Measurements from ENCODE around the gene HACL1.

Gene HACL1

DNA sequence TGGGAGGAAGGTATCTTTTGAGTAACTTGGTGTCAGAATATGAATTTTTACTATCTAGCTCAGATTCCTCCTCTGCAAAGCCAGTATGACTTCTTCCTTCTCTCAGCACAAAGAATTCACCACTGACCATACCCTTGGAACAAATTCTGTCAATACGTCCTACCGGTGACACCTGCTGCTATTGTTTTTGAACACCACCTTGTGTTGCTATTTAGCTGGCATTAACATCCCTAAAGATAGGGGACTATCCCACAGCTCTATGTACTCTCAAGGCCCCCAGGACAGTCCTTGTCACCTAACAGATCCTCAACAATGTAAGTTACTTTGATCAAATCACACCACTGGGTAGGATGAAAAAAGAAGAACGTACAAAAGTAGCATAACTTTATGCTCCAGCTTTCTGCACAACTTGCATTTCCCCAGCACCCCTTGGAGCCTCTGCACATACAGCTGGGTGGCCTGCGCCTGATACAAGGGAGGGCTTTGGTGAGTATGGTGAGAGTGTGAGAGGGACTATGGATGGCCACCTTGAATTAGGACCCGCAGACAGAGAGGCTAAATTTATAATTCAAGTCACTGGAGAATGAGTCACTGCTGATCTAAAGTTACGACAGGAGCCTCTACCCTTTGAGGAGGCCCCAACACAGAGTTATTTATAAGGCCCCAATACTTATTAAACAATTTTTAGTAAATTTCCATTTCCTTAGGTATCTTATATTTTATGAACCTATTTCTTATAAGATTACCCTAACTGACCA lies 77.5 kb downstream of the HACL1 start:
- no peak for DNase-seq (ENCODE audit: low read depth)

DNA sequence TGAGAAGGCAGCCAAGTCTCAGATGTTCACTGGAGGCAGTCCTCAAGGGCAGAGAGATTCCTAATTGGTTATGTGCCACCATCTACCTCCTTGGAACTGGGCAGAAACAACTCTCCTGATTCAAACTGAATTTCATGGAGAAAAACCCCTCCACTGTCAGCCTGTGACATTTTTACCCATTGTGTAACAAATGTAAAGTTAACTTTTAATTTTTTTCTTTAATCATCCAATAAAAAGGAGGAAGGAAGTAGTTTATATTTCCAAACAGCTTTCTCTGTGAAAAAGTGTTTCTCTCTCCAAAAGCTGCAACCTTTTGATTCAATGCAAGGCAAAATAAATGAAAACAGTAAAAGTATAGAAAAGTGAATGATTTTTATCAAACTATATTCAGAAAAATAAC lies 79.4 kb downstream of the HACL1 start:
- DNase-seq (ENCODE audit: low read depth), result no peak

DNA sequence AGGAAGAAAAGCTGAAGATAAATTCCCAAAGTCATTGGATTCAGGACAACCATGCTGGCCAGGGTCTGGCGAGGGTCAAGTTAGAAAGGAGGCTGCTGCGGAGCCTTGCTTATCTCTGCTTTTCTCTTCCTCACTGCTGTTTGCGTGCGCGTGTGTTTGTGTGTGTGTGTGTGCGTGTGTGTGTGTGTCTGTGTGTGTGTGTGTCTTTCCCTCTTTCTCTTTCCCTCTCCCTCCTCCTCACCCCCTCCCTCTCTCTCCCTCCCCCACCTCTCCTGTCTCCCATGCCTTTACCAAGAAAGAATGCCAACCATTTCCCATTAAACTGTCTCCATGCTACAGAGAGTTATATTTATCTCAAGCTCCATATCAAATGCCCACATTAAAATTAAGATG lies 79.8 kb downstream of the HACL1 start, which contains the start of gene COLQ:
Gene COLQ, minus strand, starts transcription at position 134 of the 393 bp plus-strand sequence. Its CDS starts 81 bp downstream, at position 53.
- no peak for DNase-seq (ENCODE audit: low read depth)

DNA sequence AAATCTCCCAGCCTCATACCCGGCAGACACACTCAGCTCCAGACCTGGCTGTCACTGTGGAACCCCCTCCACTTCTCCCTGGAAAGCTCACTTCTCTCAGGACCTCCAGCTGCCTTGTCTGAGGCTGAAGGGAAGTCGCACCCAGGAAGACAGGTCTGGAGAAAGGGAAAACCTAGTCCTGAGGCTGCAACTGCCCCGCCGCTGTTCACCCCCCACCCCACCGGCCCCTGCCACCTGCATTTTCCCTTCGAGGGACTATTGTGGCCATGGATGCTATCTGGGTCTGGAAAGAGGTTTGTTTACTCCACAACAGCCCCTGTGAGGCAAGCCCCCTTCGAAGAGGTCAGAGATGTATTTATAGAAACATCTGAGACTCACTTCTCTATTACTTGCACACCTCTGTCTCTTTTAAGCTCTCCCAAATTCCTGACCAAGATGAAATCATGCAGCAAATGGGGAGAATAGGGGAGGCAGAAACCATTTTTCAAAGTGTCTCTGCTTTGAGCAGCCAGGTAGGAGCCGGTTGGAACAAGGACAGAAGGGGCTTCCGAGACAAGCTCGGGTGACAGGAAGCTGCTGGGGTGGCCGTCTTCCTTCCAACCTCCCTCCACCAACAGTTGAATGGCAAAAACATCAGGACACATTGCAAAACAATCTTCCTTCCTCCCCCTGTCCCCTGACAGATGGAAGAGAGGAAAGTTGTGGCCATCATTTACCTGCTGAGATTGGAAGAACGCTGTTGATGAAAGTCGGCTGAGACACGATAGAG lies 80.4 kb downstream of the HACL1 start:
- DNase-seq (ENCODE audit: low read depth), result no peak

DNA sequence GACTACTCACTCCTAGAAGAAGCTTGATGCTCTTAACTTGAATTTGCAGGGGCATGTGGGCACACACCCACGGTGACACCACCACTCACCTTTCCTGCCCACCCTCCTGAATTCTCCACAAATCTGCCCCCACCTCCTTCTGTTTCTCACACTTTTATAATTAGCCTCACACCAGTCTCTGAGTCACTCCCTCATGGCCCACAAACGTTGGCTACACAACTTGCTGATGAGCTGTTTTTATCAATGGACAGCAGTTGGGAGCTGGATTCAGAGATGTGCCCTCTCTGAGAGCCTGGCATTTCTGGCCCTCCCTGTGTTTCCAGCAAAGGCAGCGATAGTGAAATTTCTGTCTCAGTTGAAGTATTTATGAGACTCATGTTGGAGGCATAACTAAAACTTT lies 81.2 kb downstream of the HACL1 start:
- no peak for DNase-seq (ENCODE audit: low read depth)

DNA sequence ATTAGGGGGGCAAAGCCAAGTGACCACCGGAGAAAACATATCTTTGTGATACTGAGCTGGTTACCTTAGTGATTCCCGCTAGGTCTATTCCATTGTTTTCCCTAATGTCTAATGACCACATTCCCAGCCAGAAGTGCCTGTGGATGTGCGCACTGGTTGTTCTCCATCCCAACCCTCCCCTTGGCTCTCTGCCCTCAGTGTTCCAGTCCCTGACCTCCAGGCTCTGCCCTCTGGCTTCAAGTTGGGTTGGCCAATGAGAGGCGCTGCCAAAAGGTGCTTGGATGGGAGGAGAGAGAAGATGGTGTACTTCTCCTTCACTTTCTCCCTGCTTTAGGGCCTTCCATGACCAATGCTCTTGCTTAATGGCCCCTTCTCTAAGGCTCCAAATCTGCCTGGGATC lies 82.3 kb downstream of the HACL1 start:
- no peak for DNase-seq (ENCODE audit: low read depth)

DNA sequence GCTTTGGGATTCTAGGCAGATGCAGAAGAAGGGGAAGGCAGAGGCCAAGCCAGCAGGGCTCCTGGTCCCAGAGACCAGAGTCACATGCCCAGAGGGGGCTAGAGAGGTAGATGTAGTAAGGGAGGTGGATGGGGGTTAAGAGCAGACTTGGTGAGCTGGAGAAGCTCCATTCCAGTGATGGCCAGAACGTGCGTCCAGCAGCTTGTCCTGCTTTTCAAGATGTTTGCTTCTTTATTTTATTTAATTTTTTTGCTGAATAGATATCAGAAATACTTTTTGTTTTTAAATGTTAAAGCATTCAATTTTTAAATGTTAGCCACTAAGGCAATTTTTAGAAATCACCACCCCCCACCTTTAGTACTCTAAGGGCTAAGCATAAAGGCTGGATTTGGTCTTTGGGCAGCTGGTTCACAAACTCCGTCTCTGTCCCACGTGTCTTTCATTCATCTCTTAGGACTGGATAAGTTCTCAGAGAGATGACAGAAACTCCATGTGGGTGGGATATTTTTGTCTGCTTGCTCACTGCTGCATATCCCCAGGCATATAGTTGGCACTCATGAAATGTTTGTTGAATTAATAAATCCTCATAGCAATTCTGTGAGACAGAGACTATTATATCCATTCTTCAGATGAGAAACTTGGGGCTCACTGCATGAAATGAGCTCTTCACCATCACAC lies 86.6 kb downstream of the HACL1 start:
- no peak for DNase-seq (ENCODE audit: low read depth)

DNA sequence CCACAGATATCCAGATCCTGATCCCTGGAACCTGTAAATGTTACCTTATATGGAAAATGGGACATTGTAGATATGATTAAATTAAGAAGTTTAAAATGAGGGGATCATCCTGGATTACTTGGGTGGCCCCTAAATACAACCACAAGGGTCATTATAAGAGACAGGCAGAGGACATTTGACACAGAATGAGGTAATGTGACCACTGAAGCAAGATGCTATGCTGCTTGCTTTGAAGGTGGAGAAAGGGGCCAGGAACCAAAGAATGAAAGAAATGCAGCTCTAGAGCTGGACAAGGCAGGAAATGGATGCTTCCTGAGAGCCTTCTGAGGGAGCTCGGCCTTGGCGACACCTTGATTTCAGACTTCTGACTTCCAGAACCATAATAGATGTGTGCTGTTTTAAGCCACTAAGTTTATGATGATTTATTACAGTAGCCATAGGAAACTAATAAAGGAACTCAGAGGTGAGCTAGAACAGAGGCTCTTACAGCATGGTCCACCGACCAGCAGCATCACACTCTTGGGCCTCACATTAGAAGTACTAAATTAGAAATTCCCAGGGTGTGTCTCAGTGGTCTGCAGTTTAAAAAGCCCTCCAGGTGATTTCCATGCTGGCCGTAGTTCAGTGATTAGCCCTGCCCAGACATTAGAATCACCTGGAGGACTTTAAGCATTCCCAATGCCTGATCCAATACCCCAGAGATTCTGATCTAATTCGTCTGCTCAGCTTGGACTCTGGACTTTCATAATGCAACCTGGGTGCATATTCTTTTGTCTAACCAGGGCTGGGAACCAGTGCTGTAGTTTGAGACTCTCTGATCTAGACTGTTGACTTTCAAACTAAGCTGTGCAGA lies 87.3 kb downstream of the HACL1 start:
- no peak for DNase-seq (ENCODE audit: low read depth)

DNA sequence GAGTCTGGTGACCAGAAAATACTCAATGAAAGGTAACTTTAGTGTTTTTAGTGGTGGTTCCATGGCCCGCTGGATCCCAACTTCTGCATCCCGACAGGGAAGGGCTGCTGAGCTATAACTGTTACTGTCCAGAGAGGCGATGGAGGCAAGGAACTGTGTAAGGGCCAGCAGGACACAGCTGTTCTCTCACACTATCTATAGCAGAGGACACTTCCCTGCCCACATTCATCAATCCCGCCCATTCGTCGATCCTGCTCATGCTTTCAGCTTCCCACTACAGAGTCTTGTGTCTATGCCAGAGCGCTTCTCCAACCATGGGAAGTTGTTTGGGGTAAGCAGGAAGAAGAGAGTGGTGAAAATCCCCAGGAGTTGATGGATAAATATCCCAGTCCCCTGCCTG lies 88.3 kb downstream of the HACL1 start:
- no peak for DNase-seq (ENCODE audit: low read depth)

DNA sequence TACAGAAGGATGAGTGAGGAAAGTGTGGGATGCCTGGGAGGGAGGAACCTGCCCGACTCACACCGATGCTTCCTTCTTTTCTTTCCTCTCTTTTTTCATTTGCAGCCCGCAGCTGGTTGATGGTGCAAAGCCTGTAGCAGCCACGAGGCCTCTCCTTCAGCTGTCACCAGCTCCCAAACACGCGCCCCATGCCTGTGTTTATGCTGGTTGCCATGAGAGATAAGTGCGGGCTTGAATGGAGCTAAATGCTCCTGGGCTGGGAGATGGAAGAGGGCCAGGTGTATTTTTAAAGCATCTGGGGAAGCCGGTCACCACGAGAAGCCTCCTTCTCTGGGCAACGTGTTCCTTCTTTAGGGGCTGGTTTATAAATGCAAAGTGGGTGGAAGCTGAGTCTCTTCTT lies 89.2 kb downstream of the HACL1 start:
- peak; percentile 25 for DNase-seq (ENCODE audit: low read depth)

DNA sequence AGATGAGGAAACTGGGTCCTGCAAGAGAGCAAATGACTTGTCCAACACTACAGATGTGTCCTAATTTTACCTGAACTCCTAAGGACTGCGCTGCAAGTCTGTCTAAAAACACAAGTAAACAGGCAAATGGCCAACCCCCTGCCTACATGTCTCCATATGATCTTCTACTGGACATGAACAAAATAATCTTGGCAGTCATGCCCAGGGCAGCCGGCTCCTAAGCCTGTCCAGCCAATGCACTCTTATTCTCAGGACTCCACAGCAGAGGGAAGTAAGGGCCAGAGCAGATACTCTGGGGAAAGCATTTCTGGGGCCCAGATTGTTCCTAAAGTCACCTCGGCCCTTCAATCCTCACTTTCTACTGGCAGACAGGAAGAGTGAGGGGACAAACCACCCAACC lies 90.2 kb downstream of the HACL1 start:
- DNase-seq (ENCODE audit: low read depth), result no peak
